Fibroblast of skin of right quadriceps (primary cell): ENCODE data around the gene ADGRL4.
A peak's percentile ranks its signal among the peaks of the same experiment; 100 is the strongest.
"Not testable (repeated sequence)": the region's sequence is repeated elsewhere in the genome, so short reads cannot be mapped to it uniquely, and the experiment has no call there.

Experiments
- DNase-seq: peaks from one replicate; pipeline ENCODE4 v3.0.0-alpha.2; 2013

ADGRL4 gene

DNA sequence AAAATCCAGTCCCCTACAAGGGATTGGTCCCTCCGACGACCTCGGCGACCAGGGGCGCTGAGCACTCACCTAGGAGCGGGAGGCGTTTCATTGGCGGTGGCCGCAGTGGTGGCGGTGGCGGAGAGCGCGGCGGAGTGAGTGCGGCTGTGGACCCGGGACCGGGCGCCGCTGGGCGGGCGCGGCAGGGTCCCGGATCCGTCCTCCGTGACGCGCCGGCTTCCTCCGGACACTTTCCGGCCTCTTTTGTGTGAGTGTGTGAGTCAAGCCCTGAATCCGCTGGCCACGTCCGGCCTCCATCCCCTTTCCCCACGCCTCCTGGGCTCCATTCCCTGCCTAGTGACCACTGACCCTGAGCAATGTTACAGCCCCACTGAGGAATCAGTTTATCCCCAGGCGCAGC is at the start of gene ADGRL4:
TSS of gene ADGRL4 (minus strand) at position 167 of the 400 bp plus-strand sequence. CDS start at position 91, 76 bp downstream.
- DNase-seq, result peak; percentile 23

DNA sequence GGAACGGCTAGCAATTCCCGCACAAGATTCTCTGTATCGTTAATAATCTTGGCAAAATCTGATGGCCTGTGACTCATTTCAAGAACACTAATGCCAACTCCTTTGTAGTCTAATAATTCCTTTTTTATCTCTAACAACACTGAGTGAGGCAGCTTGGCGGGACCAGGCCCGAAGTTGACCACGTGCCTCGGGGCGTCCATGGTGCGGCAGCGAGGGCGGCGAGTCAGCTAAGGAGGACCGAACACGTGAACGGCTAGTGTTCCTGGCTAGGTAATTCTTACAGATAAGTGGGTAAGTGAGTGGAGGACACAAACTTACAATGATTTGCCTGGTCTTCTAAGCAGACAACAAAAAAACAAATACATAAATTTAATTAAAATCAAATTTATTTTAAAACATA is 49.3 kb upstream of the ADGRL4 start:
- DNase-seq, result no peak

DNA sequence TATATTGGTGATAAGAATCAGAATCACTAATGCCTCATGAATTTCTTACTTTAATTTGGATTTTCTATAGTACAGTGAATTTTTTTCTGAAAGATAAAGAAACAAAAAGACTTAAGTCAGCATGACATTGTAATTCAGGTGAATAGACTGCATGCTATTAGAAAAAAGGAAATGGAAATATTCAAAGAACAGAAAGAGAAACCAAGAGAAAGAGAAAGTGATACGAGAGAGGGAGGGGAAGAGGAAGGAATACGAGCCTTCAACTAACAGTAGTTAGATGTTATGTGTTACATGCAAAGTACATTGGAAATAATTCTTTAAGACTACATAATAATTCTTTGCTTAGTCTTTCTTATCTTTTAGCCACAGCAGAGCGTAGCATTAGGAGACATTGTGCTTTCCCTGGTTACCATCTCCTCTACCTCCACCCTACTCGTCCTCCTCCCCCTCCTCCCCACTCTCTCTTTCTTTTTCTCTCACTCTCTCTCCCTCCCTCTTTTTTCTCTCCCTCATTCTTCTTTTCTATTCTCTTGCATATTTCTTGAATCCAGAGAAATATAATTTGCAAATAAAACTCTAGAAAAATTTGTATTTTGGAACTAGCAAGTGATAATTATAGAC is 46.4 kb upstream of the ADGRL4 start:
- no peak for DNase-seq

DNA sequence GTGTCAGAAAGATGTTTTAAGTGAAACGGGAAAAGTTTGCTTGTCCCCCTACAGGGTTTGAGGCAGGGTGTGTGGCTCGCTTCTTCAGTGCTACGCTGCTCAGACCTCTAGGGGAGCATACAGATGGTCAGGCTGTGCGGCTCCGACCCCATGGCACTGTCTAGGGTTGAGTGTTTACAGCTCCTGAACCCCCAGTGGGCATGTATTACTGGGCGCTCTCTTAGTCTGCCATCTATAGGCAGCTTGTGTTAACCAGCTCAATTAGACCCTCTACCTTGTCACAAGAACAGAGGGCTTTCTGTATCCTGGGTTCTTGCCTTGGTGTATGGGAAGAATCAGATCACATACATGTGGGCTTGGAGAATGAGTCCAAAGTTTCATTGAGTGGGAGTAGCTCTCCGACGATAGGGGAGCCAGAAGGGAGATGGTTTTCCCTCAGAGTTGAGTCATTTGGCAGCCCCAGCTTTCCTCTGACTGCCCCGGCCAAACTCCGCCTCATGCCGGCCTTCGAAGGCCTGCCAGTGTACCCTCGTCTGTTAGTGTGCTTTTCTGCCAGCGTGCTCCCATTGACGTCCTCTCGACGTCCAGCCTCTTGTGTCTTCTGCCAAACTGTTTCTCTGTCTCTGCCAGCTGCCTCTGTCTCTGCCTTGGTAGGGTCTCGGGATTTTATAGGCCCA is 38.6 kb upstream of the ADGRL4 start:
- no peak for DNase-seq

DNA sequence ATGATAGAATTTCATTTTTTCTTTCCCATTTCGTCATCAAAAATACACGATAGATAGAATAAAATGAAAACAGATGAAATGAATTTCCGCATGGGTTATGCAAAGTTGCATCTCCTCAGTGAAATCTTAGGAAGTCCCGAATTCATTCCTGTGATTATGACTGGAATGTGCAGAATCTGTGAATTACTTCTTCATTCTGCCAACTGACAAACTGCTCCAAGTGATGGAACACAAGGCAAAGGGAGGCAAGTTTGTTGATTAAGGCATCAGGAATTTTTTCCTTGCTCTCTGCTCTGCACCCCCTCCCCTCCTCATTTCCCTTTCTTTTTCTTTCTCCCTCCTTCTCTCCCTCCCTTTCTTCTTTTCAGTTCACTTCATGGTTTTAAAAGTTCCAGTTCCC is 37.0 kb upstream of the ADGRL4 start:
- DNase-seq, result peak; percentile 87

DNA sequence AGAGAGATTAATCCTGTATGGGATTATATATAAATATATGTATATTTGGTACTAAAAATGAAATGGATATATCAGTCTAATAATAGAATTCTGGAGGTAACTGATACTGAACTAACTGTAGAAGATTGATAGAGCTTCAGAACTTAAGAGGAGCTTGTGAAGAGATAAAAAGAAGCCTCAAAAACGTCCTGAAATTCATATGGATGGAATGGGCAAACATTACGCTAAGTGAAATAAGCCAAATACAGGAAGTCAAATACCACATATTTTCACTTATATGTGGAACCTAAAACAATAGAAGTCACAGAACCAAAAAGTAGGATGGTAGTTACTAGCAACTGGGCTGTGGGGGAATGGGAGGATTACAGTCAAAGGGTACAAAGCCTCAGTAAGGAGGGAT is 36.0 kb upstream of the ADGRL4 start:
- no peak for DNase-seq

DNA sequence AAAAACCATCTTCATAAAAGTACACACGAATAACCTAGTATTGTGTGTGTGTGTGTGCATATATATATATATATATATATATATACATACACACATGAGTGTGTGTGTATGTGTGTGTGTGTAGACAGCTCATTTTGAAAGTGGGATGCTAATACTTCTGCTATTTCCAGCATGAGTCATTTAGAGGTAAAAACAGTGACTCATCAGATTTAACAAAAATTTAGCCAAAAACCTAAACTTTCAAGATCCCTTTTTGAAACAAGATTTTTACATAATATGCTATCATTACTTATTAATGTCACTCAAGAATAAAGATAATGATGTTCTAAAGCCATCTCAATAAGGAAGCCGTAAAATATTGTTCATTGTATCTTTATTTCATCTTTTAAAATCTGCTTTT is 35.6 kb upstream of the ADGRL4 start:
- DNase-seq, result peak; percentile 78

DNA sequence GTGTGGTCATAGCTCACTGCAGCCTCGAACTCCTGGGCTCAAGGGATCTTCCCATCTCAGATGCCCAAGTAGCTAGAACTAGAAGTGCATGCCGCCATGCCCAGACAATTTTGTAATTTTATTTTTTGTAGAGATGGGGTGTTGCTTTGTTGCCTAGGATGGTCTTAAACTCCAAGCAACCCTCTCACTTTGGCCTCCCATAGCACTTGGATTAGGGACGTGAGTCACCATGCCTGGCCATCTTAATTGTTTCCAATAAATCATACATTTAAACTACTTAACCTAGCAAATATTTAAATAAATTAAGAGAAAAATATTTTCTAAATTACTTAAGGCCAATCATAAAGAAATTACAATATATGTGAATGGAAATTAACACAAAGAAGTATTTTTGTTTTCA is 35.1 kb upstream of the ADGRL4 start:
- DNase-seq, result peak; percentile 42

DNA sequence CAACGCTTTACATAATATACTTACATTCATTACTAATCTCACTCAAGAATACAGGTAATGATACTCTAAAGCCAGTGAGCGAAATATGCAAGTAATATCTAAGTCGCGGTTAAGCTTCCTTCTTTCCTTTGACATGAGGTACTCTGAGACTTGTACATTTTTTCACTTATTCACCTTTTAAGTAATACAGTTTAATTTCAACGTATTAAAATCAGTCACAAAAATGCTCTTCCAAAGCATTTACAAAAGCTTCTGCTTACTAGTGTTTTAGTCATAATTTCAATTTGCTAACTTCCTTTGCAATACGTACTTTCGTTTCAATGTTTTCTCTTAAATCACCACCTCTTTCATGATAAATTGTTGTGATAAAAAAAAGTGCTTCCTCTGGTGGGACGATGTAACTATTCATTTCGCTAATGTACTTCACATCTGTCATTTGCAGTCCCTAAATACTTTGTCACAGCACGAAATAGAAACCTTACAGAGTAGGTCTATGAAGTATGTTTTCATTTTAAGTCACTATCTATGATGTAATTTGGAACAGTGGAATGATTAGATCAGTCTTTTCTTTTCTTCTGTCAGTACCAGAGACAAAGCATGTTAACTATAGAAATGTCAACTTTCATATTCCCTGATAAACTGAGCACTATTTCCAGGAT is 34.0 kb upstream of the ADGRL4 start:
- peak; percentile 10 for DNase-seq

DNA sequence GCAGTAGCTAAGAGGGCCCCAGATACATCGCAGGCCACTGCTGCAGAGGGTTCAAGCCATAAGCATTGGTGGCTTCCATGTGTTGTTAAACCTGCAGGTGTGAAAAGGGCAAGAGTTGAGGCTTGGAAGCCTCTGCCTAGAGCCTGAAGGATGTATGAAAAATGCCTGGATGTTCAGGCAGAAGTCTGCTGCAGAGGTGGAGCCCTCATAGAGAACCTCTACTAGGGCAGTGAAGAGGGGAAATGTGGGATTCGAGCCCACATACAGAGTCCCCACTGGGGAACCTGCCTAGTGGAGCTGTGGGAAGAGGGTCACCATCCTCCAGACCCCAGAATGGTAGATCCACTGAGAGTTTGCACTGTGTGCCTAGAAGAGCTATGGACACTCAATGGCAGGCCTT is 30.6 kb upstream of the ADGRL4 start:
- DNase-seq, result no peak

DNA sequence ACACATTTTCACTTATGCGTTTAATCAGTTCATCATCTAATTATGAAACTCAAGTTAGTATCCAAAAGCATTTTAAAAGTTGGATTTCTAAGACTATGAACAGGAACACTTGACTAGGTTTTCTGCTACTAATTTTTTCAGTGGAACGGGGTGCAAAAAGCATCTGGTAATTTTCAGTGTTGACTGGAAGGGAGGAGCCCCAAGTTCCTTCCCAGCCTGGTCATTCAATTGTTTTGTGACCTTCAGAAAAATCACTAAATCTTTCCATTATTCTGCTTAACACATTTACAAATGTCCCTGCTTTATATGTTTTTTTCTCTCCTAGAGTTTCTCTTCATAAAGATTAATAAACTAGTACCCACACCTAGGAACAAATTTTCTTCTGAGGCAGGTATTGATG is 6.0 kb upstream of the ADGRL4 start:
- no peak for DNase-seq

DNA sequence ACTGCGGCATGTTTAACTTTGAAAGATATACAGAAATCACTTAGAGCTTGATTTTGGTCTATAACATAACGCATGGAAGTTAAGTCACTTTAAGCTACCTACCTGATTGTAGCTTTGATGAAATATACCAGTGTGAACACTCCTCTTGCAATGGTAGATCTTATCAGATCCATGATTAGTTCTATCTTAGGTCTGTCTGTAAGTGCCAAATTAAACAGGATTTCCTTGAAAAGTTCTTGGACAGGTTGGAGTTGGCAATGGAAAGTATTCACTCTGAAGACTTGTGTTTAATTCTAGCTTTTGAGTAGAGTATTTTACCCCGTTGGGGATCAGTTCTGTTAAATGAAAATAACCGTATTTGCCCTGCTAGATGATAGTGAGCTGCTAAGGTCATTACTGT is 4.1 kb upstream of the ADGRL4 start:
- DNase-seq, result no peak

DNA sequence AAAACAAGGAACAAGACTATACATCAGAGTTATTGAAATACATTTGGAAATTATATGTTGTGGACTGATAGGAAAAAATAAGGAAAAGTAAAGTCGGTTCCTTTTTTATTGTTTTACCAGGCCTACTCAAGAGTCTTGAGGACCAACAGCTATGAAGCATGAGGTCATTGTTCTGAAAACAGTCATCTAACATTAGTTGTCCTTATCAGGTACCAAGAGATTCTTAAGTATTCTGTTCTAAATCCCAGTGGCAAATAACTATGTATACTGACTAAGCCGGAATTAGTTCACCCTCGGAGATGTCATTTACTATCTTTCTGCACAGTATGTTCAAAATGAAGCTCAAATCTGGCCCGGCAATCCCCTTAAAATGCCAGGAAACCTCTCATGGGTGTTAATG is 585 bp downstream of the ADGRL4 start:
- peak; percentile 2 for DNase-seq

DNA sequence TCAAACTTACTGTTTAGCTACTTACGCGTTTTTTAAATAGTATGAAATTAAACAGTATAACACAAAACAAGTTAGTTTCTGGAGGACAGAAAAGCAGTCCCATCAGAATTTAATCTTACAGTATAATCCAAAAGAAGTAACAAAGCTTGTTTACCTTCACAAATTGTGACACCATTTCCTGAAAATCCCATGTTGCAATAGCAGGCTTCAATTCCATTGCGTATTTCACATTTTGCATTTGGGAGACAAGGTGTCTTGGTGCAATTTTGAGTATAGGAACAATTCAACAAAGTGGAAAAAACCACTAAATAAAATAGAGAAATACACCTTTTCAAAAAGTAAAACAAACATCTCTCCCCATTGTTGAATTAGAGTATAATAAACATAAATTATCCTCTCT is 1.6 kb downstream of the ADGRL4 start:
- no peak for DNase-seq

DNA sequence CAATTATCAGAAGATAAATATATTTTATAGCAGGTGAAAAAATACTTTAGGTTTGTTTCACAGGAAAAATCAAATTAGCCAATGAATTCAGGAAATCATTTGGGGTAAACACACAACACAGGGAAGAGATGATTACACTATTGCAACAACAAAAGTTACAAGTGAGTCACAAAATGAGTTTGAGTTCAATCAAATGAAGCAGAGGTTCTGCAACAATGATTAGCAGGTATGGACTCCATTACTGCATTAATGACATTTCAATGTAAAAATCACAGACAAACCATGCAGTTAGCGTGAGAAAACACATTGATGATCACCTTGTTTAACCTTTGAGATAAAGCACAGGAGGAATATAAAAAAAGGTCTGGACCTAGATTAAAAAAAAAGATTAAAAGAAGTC is 9.7 kb downstream of the ADGRL4 start:
- no peak for DNase-seq

DNA sequence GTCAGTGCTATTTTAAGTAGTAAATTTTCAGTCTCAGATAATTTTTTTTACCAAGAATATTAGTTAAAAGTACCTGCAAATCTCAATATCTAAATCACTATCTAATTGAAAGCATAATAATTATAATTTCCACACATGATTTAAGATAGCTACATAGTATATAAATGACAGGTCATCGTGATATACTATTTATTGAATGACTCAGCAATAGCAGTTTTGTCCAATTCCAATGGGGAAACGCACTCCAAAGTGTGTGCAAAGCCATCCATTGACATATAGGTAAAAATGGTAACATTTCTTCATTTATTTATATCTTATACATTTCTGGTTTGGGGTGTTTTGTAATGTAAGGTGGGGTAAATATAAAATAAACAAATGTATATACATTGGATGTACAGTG is 19.5 kb downstream of the ADGRL4 start:
- no peak for DNase-seq

DNA sequence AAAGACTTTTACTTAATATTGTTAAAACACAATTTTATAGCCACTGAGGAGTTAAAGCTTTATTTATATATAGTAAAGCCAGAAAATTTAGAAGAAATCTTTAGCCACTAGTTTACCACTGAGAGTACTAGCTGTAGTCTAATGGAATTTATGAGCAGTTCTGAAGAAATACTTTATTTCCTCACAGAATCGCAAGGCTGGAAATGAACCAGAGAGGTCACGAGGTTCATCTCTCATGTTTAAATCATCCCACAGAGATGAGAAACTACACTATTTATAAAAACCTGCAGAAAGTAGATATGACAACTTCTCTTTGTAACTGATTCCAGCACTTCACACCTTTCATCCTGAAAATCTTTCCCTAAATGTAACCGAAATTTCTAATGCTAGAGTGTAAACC is 26.0 kb downstream of the ADGRL4 start:
- peak; percentile 2 for DNase-seq

DNA sequence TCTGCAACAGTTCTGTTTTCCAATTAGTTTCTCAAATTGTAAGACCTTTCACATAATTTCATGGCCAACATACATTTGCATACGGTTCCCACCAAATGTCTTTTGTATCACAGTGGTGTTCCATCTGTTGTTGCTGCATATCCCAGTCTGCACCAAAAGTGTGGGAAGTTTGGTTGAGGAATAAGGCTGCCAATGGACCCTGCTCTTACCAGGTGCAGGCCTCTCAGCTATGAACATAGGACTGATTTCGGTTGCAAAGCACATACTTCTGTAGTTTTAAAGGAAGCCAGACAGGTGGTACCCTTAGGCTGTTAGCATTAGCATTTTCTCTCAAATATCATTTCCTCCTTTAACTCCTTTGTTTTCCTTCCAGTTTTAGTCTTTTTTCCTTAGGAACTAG is 33.8 kb downstream of the ADGRL4 start:
- DNase-seq, result no peak

DNA sequence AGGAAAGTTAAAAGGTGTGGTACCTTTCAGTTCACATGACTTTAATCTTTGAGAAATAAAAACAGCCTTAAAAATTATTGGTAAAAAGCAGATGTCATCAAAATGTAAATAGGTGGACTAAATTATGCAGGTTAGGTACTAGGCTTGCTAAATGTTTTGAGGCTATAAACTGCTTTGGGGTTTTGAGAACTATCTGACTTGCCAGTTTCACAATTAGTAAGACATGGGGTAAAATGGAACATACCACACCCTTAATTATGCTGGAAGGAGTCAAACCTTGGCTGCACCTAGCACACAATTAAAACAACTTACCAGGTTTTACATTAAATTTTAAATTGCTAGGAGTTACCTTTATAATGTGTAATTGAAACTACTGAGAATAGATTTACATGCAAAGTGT is 39.4 kb downstream of the ADGRL4 start:
- not testable (repeated sequence) for DNase-seq

DNA sequence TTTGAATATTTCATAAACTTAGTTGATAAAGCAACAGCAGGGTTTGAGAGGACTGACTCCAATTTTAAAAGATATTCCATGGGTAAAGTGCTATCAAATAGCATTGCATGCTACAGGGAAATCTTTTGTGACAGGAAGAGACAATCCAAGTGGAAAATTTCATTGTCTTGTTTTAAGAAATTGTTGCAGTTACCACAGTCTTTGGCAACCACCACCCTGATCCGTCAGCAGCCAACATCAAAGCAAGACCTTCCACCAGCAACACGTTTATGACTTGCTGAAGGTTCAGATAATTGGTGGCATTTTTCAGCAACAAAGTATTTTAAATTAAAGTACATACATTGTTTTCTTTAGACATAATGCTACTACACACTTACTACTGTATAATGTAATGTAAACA is 47.8 kb downstream of the ADGRL4 start:
- DNase-seq, result no peak

DNA sequence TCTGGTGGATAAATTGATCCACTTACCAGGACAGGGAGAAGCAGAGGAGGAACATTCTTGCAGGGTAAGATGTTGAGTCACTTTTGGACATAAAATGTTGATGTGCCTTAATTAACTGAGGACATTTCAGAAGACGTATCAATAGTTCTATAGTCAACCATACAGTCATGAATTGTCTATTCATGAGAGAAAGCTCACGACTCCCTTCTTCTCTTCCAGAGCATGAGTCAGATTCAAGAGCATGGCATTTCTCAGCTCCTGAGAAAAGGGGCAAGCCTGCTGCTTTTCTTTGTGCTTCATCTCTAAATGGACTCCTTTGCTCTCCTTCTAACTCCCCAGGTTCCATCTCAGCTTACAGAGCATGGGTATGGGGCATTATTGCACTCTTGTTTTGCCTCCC is 55.7 kb downstream of the ADGRL4 start:
- no peak for DNase-seq

DNA sequence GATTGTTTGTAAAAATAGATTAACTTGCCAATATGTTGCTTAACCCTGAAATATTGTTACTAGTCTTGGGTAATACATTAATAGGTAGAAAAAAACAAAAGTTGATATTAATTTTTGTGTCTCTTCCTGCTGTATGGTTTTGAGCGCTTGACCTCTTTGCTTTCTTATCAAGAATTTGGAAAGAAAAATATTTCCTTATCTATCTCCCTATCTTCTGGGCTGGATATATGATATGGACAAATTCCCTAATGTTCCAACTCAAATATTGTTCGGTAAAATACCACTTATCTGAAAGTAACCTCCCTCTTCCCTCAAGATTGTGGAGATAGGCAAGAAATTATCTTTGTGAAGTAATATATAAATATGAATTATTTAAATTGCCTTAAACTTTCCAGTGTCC is 57.3 kb downstream of the ADGRL4 start:
- no peak for DNase-seq

DNA sequence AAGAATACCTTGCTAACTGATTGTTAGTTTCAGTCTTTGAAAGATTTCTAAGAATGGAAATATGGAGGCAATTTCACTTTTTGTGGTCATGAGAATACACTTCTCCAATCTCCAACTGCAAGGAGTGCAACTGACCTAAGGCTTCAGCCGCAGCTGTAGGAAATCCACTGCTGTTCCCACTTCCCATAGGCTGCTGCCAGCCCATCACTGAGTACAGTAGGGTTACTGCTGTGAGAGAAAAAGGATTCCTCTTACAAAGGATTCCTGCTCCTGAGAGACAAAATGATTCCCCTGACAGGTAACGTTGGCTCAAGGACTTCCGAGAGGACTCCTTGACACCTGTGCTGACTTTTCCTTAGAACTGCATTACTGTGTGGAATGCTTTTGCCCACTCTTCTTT is 87.4 kb downstream of the ADGRL4 start:
- DNase-seq, result no peak

DNA sequence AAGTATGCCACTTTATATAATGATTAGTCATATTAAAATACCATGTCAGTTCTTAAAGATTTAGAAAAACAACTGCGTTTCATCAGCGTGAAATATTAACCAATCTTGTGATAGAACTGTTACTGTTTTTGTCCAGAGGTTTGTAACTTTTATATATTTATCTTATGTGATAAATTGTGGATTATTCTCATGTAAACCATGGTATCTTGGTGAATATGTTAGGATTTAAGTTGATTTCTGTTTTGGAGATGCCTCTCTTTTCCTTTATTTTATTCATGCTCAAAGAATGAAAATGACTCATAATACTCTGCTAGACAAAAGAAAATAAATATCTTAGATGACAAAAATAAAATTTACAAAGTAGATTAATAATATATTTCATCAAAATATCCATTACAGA is 88.4 kb downstream of the ADGRL4 start:
- no peak for DNase-seq

DNA sequence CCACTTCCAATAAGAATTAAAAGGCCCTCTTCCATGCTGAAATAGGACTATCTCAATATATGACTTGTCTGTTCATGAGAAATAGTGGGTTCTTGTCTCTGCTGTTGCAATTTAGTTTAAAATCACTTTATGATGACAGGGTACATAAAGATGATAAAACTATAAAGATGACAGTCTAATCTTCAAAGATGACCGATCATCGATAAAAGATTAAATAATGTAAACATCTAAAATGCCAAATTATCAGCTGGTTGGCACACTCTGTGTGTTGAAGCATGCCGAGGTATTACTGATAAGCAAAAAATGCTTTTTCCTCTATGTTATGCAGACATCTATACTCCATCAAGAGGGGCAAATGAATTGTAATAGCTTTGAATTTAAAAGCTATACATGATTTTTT is 89.5 kb downstream of the ADGRL4 start:
- DNase-seq, result no peak
